ENCODE measurements around the gene TSPAN8.
"Not testable (repeated sequence)": the region's sequence is repeated elsewhere in the genome, so short reads cannot be mapped to it uniquely, and the experiment has no call there.

TSPAN8 gene

DNA sequence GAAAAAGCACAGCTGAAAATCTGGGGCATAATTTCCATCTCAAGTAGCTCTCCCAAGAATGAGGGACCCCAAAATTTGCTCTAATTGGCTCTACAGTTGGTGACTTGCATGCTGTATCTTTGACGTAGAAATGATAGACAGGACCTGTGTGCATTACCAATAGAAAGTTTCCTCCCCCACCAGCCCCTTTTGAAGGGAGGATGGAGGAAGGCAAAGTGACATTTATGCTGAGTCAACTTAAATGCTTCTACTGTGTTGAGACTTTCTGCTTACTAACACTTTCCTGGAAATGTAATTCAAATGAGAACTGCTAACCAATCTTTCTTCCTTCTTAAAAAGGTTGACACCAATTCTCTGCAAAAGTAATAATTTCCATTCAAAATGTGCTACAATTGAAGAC lies 31.9 kb downstream of the TSPAN8 start:
- DNase-seq = no peak

DNA sequence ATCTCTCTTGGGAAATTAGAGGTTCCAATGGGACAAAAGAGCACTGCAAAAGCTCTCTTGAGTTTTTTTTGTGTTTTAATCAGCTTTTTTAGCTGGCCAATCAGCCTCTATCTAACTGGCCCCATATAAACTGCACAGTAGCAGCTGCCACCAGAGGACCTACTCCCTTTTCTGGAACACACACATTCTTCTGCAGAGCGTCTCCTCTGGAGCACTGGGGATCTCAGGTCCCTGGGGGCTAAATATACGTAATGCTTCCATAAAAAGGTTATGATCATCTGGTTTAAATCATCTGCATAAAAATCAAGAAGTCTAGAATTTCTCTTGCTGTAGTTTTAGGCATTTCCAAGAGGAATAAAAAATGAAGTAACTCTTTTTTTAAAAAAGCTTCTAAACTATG lies 32.3 kb downstream of the TSPAN8 start:
- no peak for DNase-seq

DNA sequence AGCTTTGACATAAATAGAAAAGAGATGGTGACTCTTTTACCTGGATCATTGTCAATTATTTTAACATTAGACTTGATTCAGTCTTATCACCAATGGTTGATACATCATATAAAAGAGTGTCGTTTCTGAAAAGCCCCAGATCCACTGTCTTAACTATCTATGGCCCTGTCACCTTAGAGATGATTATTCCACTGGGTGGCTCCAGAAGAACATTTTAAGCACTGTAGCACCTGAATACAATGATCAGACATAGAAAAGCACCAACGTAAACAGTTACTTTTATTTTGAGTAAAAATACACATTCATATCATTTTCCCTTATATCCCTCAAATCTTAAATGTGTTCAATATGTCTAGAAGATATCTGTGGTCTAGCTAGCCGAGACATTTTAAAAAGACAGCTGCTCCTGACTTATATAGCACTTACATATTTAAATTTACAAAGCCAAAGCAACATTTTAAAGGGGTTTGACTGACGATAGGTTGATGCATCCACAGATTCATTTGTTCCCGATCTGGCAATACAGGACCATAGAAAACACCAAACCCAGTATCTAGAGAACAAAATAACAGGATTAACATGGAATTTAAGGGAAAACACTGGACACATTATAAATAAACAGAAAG lies 32.9 kb downstream of the TSPAN8 start:
- DNase-seq = peak; percentile 2

DNA sequence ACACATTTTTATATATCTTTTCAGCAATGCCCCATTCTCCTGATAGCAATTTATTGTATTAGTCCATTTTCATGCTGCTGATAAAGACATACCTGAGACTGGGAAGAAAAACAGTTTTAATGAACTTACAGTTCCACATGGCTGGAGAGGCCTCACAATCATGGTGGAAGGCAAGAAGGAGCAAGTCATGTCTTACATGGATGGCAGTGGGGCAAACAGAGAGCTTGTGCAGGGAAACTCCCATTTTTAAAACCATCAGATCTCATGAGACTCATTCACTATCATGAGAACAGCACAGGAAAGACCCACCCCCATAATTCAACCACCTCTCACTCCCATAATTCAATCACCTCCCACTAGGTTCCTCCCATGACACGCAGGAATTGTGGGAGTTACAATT lies 44.7 kb downstream of the TSPAN8 start:
- not testable (repeated sequence) for DNase-seq

DNA sequence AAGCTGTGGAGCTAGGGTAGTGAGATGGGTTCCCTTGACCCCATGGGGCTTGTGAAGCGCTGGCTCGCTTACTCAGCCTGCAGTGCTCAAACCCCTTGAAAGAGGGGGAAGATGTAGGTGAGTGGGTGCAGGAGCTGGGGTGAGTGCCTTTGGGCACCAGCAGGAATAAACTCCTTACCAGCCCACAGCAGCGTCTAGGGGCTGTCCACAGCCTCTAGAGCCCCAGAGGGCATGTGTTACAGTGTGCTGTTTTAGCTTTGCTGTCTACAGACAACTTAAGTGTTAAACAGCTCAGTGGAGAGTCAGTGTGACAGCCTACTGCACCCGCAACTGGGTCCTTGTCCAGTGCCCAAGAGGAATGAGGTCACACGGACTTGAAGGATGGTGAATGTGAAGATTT lies 48.0 kb downstream of the TSPAN8 start:
- no peak for DNase-seq

DNA sequence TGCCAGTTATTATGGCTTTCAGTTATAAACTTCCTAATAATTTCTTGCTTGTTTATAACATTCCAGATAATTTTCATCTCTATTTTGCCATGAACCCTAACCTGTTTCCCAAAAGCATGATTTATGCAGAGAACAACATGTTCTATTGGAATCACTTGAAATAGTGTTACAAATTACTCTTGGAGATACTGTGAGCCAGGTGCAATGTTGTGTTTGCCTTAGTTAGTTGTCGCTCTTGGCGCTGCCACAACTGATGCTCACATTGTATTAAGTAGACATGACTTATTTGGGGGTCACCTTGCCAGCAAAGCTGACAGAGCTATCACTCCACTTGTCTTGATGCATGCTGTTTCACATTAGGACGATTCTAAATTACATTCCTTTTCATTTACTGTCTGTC lies 49.4 kb downstream of the TSPAN8 start:
- no peak for DNase-seq

DNA sequence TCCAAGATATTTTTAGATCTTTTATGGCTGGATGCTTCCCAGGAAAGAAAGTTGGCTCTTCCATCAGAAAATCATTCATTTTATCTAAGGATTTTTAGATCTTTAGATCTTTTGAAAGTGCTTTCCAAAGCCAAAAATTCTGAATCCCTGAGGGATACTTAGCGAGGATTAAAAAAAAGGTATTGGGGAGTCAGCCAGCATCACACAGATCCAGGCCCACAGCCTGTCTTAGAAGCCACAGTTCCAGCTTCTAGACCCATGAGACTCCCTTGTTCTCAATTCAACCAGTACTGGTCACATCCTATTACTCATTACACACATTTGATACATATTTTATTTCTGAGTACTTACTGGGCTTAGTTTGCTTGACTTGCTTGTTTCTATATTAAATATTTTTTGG lies 49.9 kb downstream of the TSPAN8 start:
- no peak for DNase-seq

DNA sequence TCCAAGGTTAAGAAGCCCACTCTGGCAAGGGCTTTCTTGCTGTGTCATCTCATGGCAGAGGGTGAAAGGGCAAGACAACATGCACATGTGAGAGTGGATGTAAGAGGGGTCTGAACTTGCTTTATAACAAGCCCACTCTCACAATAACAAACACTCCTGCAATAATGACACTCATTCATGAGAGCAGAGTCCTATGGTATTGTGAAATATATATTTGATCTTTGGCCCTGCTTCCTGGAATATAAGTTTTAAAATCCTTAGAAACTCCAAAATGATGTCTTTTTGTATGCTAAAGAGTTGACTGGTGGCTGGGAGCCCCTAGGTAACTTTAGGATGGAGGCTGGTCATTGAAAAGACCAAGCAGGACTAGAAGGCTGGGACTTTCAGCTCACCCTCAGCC lies 51.8 kb downstream of the TSPAN8 start:
- DNase-seq = no peak

DNA sequence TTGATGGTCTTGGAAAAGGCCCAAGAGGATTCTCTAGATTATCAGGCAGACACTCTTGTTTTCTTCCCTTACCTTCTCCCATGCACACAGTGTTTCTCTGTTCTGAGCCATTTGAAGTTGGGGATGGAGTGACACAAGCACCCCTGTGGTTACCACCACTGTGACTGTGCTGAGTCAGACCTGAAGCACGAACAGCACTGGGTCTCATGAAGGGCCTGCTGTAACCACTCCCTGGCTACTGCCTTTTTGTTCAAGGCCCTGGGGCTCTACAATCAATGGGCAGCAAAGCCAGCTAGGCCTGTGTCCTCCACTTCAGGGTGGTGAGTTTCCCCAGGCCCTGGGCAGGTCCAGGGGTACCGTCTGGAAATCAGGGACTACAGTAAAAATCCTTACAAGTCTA lies 65.5 kb downstream of the TSPAN8 start:
- DNase-seq = no peak

DNA sequence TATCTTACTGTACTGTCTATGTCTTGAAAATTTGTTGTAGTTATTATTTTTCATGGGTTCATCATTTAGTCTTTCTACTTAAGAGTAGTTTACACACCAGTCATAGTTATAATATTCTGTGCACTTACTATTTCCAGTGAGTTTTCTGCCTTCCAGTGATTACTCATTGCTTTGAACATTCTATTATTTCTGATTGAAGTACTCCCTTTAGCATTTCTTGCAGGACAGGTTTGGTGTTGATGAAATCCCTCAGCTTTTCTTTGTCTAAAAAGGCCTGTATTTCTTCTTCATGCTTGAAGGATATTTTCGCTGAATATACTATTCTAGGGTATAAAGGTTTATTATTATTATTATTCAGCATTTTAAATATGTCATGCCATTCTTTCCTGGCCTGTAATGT lies 66.8 kb downstream of the TSPAN8 start:
- no peak for DNase-seq

DNA sequence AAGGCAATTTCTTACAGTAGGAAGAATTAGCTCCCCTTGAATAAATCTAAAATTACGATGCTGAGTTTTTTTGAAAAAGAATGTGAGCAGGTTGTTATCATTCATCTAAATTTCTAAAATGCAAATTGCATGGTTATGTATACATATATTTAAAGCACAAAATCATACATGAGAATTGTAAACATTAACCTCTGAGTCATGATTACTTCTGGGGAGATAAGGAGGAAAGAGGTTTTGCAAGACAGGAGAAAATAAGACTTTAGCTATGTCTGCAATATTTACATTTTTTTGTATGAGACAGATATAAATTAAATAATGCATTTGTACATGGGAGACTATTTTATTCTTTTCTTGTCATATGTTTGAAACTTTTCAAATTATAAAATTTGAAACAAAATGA lies 72.2 kb downstream of the TSPAN8 start:
- DNase-seq = no peak

DNA sequence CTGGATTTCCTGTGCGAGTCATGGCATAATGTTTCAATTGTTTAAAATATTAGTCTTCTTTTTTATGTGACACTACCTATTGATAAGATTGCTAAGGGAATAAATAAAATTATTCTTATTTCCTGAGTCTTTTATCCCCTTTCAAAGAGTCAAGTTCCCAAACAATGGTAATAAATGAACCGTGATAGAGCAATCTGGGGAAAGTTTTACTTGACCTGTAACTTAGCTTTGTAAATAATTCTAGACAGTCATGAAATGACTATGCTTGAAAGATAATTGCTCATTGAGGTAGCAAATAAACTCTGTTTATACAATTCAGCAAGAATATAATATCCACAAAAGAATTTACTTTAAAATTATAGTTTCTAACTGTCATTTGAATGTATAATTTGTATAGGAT lies 82.1 kb downstream of the TSPAN8 start:
- DNase-seq = no peak

All from NCI-H146 (cell line).